Stimulated activated CD4-positive, alpha-beta T cell treated with anti-CD3 and anti-CD28 coated beads, Interleukin-15, amount 100 ng/mL, for 24 hours (primary cell): Measurements from ENCODE around the gene APLP1.
"Not testable (repeated sequence)": the region's sequence is repeated elsewhere in the genome, so short reads cannot be mapped to it uniquely, and the experiment has no call there.

Experiments
- DNase-seq: peaks from one replicate; pipeline ENCODE4 v3.0.0-alpha.2; 2020

The APLP1 gene

DNA sequence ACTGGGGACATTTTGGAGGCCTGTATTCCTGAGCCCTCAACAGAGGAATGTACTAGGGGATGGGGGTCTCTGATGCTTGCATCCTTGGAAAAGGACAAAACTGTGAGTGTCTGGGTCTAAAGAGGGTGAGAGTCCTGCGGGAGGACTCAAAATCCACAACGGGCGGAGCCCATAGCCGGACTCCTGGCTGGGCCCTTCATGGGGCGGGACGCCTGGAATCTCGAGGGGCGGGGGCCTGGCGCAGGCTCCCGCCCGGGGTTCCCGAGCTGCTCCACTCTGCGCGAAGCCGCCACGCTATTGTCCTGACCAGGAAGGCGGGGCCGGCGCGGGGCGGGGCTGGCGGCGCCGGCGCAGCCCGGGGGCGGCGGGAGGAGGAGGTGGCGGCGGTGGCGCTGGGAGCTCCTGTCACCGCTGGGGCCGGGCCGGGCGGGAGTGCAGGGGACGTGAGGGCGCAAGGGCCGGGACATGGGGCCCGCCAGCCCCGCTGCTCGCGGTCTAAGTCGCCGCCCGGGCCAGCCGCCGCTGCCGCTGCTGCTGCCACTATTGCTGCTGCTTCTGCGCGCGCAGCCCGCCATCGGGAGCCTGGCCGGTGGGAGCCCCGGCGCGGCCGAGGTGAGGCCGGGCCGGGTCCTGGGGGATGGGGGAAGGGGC, at the start of gene APLP1:
APLP1 (plus strand) TSS at position 403 of the 651 bp plus-strand sequence; CDS start at position 466, 63 bp downstream.
- peak; percentile 85 for DNase-seq

DNA sequence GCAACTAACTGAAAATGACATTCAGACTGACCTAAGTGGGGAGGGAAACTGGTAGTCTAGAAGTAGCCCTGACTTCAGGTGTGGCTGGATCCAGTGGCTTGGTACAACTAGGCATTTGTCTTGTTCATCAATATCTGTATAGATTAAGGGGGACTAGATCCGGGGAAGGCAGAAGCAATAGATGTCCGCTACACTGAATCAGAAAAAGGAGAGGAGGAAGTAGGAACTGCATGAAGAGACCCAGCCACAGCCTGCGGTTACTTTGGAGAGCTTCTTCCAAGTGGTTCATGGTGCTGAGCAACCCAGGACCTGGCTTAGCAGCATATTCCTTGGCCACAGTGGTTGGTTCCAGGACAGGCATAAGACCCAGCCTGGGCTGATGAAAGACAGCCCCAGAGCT, 45.8 kb upstream of the APLP1 start:
- DNase-seq = no peak

DNA sequence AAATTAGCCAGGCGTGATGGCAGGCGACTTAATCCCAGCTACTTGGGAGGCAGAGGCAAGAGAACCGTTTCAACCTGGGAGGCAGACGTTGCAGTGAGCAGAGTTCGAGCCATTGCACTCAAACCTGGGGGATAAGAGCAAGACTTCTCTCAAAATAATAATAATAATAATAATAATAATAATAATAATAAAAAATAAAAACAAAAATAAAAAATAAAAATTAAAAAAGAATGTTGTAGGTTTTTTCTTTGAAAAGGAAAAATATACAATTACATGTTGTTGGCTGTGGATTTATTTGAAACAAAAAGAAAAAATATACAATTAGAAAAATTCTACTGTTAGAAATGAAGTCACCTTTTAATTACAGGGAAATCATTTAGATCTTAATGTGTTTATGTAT, 44.2 kb upstream of the APLP1 start:
- DNase-seq = no peak

DNA sequence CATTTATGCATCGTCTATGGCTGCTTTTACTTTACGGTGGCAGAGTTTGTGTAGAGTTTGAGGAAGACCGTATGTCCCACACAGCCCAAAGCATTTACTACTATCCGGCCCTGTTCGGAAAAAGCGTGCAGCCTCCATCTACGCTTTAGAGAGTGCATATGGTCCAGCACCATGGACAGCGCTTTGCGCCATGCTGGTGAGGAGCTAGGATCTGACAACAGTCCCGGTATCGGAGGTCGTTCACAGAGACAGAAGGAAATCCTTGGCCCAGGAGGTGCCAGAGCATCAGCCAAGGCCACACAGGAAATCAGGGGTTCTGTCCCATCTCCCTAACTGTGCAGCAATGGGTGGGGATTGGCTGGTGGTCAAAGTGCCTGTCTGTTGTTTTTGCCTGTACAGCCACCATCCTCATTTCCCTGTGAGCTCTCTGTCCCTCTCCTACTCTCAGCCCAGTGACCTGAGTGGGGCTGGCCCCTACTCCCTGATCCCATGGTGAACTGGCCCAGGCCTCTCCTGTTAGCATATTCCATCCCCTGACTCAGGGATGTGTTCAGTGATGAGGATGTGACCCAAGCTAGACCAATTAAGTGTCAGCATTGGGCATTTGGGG, 39.6 kb upstream of the APLP1 start:
- DNase-seq = peak; percentile 71

DNA sequence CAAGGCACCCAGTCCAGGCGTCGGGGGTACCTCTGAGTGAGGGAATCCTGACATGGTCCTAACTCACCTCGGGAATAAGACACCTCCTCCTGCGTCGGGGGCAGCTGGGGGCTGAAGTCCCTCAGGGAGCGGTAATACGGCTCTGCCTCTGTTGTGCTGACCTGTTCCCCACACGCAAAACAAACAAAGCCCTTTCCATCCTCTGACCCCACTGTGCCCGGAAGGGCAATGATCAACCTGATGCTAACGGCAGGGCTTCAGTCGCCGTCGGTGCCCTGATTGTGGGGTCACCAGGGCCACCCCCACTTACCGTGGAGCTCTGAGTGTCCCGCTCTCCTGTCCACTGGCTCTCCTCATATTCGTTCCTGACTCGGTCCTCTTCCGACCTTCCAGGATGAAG, 37.4 kb upstream of the APLP1 start:
- no peak for DNase-seq

DNA sequence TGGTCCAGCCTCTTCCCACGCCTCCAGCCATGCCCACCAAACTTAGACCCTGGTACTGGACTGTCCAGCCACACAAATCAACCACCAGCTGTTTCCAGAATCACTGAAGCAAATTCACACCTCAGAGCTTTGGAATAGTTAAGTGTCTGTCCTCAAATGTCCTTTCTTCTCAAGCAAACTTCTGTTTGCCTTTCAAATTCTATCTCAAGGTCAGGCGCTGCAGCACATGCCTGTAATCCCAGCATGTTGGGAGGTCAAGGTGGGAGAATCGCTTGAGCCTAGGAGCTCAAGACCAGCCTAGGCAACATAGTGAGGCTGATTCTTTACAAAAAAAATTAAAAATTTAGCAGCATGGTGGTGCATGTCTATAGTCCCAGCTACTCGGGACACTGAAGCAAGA, 36.3 kb upstream of the APLP1 start:
- no peak for DNase-seq

DNA sequence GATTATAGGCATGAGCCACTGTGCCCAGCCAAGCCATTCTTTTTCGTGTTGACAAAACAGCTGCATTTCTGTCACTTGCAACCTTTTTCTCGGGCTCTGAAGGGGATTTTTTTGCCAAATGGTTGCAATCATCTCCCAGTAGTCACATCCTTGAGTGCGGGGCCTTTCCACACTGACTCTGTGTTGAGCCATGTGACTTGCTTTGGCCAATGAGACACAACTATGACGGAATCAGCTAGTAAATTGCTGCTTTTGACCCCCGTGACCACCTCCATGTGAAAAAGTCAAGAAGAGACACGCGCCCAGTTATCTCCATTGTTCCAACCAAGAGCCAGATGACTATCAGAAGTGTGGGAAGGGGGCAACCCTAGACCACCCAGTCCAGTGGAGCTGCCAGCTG, 34.4 kb upstream of the APLP1 start:
- no peak for DNase-seq

DNA sequence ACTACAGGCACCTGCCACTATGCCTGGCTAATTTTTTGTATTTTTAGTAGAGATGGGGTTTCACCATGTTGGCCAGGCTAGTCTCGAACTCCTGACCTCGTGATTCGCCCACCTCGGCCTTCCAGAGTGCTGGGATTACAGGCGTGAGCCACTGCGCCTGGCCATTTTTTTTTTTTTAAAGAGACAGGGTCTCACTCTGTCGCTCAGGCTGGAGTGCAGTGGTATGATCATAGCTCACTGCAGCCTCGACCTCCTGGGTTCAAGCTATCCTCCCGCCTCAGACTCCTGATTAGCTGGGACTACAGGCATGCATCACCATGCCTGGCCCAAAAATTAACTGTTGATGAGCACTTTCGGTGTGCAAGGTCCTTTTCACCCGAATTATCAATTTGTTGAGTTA, 32.3 kb upstream of the APLP1 start:
- DNase-seq = not testable (repeated sequence)

DNA sequence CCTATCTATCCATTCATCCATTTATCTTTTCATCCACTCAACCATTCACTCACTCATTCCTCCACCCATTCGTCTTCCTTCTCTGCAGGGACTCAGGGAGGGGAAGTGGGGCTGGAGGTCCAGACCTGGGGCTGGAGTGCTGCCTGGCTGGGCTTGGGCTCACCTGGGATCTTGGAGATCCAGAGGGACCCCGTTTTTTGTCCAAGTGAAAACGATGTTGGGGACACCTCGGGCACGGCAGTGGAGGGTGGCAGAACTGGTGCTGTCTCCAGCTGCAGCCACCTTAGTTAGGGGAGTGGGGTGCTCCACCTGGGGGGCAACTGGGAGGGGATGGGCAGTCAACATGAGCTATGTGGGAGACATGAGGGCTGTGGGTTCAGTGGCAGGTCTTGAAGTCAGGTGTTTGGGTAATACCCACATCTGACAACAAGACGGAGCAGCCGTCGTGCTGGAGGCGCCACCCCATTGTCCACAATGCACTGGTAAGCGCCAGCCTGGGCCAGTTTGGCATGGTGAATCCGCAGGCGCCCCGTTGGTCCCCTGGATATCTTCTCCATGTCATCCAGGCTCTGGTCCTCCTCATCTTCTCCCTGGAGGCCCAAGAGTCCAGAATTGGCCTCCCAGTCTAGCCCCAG, 26.3 kb upstream of the APLP1 start:
- DNase-seq = no peak

DNA sequence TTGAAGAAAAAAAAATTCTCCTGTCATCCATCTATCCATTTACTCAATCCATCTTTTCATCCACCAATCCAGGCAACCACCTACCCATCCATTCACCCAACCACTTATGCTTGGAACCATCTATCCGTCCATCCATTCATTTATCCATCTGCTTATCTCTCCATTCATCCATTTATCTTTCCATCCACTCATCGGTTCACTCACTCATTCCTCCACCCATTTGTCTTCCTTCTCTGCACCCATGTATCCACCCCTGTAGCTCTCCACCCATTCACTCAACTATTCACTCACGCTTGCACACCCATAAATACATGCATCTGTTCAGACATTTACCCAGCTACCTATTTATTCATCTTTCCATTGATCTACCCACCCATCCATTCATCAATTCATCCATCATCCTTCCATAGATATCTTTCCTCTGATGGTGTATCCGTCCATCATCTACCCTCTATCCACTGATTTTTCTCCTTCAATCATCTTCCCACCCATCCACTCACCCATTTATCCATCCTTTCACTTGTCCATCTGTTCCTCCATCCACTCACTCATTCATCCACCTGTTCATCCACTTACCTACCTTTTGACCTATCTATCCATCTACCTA, 25.6 kb upstream of the APLP1 start:
- DNase-seq = no peak

DNA sequence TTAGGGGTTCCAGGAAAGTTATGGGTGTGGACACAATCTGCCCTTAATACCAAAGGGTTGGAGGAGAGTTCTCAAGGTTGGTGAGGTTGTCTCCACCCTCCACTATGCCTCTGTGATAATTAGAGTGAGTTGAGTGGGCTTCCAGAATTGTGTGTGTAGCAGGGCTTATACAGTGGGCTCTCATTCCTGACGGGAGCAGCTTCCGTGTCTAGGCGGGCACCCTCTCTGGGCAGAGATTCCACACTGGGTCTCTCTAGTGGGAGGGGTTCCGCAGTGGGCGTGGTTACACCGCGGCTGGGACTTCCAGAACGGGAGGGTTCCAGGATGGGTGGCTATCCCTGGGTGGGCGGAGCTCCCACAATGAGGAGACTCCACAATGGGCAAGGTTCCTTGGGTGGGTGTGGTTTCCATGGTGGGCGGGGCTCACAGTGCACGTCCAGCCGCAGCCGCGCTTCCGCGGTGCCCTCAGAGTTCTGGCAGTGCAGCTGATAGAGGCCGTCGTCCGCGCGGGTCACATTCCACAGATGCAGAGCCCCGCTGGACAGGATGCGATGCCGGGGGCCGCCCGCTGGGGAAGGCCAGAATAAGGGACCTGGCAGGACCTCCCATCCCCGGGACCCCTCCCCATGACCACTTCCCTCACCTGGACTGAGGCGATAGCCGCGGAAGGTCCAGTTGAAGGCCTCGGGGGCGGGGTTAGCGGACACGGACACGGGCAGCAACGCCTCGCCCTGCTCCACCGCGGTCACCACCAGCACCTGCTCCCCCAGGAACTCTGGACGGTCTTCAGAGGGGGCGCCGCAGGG, 24.5 kb upstream of the APLP1 start:
- DNase-seq = peak; percentile 49

DNA sequence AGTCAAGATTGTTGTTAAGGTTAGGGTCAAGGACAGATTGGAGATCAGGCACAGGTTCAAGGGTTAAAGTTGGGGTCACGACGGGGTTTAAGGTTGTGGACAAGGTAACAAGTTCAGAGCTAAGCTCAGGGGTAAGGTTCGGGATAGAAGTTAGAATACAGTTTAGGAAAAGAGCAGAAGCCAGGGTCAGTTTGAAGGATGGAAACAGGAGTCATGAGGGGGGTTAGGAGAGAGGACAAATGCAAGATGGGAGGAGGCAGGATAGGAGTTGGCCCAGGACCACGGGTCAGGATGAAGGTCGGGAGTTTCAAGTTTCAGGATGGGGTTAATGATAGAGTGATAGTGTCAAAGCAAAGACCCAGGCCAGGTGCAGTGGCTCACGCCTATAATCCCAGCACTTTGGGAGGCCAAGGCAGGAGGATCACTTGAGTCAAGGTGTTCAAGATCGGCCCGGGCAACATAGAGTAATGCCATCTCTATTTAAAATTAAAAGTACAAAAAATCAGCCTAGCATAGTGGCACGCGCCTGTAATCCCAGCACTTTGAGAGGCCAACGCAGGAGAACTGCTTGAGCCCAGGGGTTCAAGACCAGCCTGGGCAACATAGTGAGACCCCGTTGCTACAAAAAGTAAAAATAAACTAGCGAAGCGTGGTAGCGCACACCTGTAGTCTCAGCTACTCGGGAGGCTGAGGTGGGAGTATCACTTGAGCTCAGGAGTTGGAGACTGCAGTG, 23.7 kb upstream of the APLP1 start:
- DNase-seq = no peak

DNA sequence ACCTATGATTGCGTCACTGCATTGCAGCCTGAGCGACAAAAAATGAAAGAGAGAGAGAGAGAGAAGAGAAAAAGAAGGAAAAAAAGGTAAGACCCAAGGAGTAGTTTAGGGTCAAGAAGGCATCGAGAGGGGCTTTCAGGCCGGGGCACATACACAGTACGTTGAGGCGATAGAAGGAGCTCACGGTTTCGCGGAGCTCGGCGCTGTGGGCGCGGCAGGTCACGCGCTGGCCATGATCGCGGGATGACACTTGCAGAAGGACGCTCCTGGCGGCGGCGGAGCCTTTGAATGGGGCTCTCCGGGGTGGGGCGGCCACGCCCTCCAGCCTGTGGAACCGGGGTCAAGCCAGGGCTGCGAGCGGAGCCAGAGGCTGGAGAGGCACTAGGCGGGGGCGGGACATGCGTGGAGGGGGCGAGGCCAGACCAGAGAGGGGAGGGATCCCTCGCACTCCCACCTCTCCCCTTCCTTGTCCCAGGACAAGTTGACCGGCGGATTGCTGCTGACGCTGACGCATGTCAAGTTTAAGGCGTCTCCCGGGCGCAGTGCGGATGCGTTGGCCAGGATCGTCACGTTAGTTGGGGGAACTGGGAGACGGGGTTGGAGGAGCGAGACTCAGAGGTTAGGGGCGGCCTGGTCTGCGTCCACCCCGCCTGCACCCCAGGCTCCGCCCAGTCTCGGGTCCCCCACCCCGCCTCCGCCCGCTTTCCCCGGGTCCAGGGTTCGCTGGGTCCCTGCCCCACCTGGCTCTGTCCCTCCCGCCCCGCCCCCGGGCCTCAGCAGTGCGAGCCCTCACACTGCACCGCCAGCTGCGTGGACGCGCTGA, 22.9 kb upstream of the APLP1 start:
- peak; percentile 35 for DNase-seq

DNA sequence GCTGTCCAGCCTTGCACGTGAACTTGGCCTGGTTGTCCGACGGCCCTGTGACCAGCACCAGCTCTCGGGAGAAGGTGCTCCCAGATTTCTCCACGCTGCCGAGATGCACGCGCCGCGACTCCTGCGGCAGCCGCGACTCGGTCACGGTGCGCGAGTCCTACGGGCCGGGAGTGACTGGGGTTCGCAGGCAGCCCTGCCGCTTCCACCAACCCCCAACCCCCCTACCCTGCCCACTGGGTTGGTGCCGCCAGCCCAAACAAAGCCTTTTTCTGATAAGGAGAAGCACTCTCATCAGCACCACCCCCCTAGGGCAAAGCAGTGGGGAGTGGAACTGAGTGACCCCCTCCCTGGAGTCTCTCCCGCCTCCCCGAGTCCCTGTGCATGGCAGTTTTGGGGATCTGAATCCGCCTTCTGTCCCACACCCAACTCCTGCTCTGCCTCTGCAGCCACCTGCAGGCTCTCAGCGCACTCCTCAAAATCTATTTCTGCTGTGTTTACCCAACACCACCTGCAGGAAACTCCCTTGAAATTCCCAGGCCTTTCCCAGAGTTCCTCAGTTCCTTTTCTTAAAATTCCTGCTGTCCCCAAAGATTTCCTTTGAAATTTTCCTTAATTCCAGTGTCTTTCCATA, 22.2 kb upstream of the APLP1 start:
- DNase-seq = no peak

DNA sequence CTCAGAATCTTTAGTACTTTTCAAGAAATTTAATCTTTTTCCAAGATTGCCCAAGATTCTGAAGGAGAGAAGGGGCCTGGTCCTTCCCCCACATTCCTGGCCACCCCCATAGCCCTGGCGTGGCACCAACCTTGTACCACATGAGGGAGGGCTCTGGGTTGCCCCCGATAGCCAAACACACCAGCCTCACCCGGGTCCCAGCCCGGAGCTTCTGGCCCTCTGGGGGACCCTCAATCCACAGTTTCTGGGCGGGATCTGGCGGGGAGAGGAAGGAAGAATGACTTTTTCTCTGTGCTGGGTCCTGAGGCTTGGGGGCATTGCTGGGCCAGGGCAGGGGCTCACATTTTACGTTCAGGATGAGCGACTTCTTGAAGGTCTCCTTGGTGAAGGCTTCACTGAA, 20.5 kb upstream of the APLP1 start:
- no peak for DNase-seq

DNA sequence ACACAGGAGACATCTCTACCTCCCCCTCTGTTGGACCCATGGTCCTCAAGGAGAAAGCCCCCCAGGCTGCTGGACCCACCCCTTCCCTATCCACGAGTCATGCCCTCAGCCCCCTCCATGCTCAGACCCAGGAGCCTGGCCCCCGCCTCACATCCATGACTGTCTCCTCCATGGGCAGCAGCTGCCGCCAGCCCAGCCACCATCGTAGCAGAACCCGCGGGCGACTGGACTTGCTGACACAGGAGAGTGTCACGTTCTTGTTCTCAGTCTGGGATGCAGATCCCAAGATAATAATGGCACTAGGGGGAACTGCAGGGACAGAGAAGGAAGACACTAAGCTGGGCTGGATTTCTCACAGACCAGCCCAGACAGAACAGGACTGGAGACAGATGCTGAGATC, 19.9 kb upstream of the APLP1 start:
- no peak for DNase-seq

DNA sequence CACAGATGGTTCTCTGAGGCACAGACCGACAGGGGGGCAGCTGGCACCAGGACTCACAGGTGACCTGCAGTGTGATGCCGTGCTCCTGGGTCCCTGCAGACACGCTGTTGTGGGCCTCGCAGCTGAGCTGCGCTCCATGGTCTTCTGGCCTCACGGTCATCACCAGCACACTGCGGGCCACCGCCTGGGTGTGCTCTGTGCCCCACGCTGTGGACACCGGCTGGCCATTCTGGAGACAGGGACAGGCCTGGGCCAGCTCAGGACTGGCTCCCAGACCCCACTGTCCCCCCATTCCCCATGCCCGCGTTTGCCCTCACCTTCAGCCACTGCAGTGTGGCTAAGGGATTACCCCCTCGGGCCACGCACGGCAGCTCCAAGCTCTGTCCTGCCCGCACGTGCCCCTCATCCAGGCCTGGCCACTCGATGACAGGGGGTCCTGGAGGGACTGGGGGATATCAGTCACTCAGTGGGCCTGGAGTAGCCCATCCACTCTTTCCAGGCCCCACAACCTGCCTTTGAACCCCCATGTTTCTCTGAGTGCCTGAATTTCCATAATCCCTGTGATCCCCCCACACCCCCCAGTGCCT, 19.4 kb upstream of the APLP1 start:
- no peak for DNase-seq

DNA sequence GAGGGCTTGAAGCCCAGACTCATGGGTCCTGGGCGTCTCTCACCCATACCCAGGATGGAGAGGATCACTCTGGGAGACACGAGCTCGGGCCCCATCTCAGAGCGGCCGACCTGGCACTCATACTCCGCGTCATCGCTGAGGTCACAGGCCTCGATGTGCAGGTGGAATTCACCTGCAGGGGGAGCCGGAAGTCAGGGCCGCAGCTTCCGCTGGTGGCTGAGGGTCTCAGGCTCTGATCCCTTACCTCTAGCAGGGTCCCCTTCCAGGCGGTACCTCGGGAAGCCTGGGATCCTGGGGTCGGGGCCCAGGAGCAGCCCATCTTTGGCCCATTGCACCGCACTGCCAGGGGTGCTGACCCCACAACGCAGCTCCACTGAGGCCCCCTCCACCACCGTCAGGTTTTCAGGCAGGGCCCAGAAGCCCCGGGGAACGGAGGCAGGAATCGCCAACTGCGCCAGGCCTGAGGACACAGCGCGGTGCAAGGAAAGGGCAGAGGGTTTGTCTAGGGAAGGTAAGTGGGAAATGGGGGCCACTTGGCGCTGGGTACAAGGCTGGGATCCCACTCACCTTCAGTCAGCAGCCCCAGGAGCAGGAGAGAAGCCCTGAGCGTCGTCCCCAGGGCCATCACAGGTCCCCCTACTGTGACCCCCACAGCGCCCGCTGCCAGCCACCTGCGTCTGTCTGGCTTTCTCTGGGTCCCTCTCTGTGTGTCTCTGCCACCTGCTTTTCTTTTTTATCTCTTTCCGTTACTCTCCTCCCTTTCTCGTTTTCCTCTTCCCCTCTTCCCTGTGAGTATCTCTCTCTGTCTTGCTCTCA, 17.0 kb upstream of the APLP1 start:
- peak; percentile 28 for DNase-seq

DNA sequence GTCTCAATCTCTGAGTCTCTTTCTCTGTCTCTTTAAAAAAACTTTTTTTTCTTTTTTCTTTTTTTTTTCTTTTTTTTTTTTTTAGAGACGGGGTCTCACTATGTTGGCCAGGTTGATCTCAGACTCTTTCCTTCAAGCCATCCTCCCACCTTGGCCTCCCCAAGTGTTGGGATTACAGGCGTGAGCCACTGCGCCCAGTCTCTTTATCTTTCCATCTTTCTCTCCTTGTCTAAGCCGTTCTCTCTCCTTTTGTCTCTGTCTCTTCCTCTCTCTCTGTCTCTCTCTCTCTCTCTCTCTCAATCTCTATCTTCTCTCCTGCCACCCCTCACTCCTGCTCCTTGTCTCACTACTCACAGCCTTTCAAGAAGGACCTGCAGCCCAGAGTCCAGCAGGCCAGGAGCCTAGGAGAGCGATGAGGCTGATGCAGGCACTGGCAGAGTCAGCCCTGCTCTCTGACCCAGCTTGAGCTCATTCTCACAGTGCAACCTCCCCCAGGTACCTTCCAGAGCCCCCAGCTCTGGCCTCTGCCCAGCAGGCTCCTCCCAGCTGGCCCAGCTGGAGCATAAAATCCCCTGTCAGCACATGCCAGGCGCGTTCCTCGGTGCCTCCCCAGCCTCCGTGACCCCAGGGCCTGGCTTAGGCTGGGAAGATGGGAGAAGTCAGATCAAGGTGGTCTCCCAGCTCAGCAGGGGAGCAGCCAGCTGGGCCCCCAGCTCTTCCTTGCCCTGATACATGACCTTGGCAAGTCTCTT, 16.2 kb upstream of the APLP1 start, which contains the start of gene NPHS1:
NPHS1 (minus strand) TSS at position 476 of the 752 bp plus-strand sequence. CDS start 667 bp downstream, outside the sequence.
- DNase-seq = no peak
